ENCODE results near the gene LPIN3.

The LPIN3 gene

DNA sequence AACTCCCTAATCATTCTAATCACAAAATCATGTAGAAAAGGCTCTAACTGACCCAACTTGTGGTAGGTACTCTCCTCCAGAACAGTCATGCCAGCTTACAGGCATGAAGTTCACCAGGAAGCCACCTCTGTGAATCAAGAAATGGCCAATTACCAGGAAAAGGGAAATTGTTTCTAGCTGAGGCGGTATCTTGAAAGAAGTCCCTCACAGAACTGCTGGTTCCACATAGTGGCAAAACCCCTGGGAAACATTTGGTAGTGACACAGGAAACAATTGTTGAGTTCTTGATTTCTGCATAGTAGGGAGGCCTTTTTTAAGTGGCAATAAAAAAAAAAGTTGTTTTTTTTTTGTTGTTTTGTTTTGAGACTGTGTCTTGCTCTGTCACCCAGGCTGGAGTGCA lies 19.6 kb upstream of the LPIN3 start:
- DNase-seq (ENCODE audit: low read depth), result peak; percentile 26
- no peak overlapping the region for H3K4me3 ChIP-seq (ENCODE audit: low read depth, low read length)
- TF ChIP-seq POLR2A (IDR thresholded peaks at IDR 0.05; ENCODE audit: extremely low read depth, insufficient read length) (no peak), MYC (IDR thresholded peaks at IDR 0.05; ENCODE audit: low read depth, low read length) (no peak)
- TF ChIP-seq, protein P1, sequence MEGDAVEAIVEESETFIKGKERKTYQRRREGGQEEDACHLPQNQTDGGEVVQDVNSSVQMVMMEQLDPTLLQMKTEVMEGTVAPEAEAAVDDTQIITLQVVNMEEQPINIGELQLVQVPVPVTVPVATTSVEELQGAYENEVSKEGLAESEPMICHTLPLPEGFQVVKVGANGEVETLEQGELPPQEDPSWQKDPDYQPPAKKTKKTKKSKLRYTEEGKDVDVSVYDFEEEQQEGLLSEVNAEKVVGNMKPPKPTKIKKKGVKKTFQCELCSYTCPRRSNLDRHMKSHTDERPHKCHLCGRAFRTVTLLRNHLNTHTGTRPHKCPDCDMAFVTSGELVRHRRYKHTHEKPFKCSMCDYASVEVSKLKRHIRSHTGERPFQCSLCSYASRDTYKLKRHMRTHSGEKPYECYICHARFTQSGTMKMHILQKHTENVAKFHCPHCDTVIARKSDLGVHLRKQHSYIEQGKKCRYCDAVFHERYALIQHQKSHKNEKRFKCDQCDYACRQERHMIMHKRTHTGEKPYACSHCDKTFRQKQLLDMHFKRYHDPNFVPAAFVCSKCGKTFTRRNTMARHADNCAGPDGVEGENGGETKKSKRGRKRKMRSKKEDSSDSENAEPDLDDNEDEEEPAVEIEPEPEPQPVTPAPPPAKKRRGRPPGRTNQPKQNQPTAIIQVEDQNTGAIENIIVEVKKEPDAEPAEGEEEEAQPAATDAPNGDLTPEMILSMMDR (IDR thresholded peaks at IDR 0.05; ENCODE audit: low read depth, low read length), result no peak
- TF ChIP-seq, protein P2, sequence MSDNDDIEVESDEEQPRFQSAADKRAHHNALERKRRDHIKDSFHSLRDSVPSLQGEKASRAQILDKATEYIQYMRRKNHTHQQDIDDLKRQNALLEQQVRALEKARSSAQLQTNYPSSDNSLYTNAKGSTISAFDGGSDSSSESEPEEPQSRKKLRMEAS (IDR thresholded peaks at IDR 0.05; ENCODE audit: low read depth, low read length), result no peak

DNA sequence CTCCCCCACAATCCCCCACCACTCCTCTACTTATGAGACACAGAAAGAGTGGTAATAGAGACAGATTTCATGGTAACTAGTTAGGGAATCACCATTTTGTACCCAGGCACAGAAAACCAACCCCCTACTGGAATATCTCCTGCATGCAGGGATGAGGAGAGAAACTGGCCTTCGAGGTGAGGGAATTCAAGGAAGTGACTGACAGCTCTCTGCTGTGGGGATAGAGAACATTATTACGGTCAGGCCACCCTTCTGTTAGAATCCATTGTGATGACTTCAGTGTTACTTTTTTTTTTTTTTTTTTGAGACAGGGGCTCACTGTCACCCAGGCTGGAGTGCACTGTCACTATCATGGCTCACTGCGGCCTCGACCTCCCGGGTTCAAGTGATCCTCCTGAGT lies 13.4 kb upstream of the LPIN3 start:
- DNase-seq (ENCODE audit: low read depth), result no peak
- no peak for TF ChIP-seq POLR2A (IDR thresholded peaks at IDR 0.05; ENCODE audit: extremely low read depth, insufficient read length)
- TF ChIP-seq, protein P2 (IDR thresholded peaks at IDR 0.05; ENCODE audit: low read depth, low read length), result no peak
- no peak for TF ChIP-seq MYC (IDR thresholded peaks at IDR 0.05; ENCODE audit: low read depth, low read length)
- TF ChIP-seq, protein P1 (IDR thresholded peaks at IDR 0.05; ENCODE audit: low read depth, low read length), result no peak
- no peak overlapping the region for H3K4me3 ChIP-seq (ENCODE audit: low read depth, low read length)

DNA sequence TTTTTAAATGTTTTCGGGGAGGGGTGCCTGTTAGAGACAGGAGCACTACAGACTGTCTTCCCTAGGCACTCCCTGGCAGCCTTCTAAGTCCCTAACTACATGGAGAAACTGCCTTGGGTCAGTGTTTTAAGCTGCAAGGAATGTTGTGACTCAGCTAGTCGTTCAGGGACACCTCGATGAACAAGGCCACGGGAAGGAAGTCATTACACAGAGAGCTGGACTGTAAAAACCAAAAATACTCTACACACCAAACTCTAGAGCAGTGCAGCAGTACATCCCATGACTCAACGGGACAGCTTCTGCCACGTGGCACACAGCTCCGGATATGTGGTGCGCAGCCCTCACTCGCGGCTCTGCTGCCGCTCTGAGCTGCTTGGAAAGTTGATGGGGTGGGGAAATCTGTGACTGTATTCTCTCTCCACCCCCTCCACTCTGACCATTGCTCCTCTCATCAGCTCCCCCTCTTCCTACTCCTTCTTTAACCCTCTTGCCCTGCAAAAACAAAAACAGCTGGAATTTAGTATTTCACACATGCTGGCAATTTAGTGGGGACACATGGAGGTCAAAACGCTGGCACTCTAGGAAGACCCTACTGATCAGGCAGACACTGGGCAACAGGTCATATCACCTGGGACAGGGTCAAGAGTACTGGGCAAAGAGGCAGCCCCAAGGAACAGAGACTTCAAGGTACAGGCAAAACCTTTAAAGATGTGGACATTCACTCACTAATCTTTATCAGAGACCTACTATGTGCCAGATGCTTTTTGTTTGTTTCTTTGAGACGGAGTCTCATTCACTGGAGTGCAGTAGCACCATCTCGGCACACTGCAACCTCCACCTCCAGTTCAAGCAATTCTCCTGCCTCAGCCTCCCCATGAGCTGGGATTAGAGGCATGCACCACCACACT lies 10.9 kb upstream of the LPIN3 start:
- no peak overlapping the region for H3K4me3 ChIP-seq (ENCODE audit: low read depth, low read length)
- peak; percentile 81 for DNase-seq (ENCODE audit: low read depth)
- TF ChIP-seq MYC (IDR thresholded peaks at IDR 0.05; ENCODE audit: low read depth, low read length), result peak; percentile 78
- TF ChIP-seq, protein P1 (IDR thresholded peaks at IDR 0.05; ENCODE audit: low read depth, low read length), result no peak
- TF ChIP-seq, protein P2 (IDR thresholded peaks at IDR 0.05; ENCODE audit: low read depth, low read length), result peak; percentile 95

DNA sequence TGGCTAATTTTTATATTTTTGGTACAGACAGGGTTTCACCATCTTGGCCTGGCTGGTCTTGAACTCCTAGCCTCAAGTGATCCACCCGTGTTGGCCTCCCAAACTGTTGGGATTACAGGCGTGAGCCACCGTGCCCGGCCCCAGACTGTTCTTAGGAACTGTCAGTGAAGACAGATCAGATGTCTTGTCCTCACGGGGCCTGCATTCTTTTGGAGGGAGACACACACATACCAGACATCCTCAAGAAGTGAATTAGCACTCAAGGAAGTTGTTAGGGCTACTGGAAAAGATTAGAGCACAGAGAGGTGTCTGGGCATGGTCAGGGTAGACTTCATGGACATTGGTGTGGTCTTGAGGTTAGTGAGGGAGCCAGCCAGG lies 10.3 kb upstream of the LPIN3 start:
- no peak for TF ChIP-seq POLR2A (IDR thresholded peaks at IDR 0.05; ENCODE audit: extremely low read depth, insufficient read length)
- TF ChIP-seq, protein P1 (IDR thresholded peaks at IDR 0.05; ENCODE audit: low read depth, low read length), result no peak
- TF ChIP-seq, protein P2 (IDR thresholded peaks at IDR 0.05; ENCODE audit: low read depth, low read length), result no peak
- TF ChIP-seq MYC (IDR thresholded peaks at IDR 0.05; ENCODE audit: low read depth, low read length), result no peak
- H3K4me3 ChIP-seq (ENCODE audit: low read depth, low read length), result no peak overlapping the region
- no peak for DNase-seq (ENCODE audit: low read depth)

DNA sequence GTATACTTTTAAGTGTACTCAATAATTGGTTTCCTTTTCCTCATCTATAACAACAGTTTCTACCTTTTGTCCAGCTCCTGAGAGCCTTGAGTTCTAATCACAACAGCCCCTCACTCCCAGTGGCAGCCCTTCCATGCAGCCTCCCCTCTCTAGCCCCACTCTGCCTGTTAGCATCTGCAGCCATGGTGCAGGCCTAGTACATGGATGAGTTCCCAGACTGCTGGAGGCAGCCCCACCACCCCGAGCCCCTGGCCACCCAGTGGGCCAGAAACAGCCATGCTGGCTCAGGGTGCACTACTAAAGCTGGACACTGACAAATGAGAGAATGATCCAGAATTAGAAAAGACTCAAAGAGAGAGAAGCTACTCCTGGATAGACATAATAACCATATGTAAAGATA lies 9.7 kb upstream of the LPIN3 start:
- no peak for DNase-seq (ENCODE audit: low read depth)
- H3K4me3 ChIP-seq (ENCODE audit: low read depth, low read length), result no peak overlapping the region
- TF ChIP-seq, protein P1 (IDR thresholded peaks at IDR 0.05; ENCODE audit: low read depth, low read length), result no peak
- TF ChIP-seq MYC (IDR thresholded peaks at IDR 0.05; ENCODE audit: low read depth, low read length) (no peak), POLR2A (IDR thresholded peaks at IDR 0.05; ENCODE audit: extremely low read depth, insufficient read length) (no peak)
- TF ChIP-seq, protein P2 (IDR thresholded peaks at IDR 0.05; ENCODE audit: low read depth, low read length), result no peak

Measured in NB4 (cell line).